SIG-M5 (cell line): ENCODE data around the gene KLHL3.
"Not testable (repeated sequence)": the region's sequence is repeated elsewhere in the genome, so short reads cannot be mapped to it uniquely, and the experiment has no call there.

Source experiments
- DNase-seq: peaks from one replicate; lab custom pipeline; 2025; lab: John Stamatoyannopoulos, UW

The KLHL3 gene, protein sequence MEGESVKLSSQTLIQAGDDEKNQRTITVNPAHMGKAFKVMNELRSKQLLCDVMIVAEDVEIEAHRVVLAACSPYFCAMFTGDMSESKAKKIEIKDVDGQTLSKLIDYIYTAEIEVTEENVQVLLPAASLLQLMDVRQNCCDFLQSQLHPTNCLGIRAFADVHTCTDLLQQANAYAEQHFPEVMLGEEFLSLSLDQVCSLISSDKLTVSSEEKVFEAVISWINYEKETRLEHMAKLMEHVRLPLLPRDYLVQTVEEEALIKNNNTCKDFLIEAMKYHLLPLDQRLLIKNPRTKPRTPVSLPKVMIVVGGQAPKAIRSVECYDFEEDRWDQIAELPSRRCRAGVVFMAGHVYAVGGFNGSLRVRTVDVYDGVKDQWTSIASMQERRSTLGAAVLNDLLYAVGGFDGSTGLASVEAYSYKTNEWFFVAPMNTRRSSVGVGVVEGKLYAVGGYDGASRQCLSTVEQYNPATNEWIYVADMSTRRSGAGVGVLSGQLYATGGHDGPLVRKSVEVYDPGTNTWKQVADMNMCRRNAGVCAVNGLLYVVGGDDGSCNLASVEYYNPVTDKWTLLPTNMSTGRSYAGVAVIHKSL

DNA sequence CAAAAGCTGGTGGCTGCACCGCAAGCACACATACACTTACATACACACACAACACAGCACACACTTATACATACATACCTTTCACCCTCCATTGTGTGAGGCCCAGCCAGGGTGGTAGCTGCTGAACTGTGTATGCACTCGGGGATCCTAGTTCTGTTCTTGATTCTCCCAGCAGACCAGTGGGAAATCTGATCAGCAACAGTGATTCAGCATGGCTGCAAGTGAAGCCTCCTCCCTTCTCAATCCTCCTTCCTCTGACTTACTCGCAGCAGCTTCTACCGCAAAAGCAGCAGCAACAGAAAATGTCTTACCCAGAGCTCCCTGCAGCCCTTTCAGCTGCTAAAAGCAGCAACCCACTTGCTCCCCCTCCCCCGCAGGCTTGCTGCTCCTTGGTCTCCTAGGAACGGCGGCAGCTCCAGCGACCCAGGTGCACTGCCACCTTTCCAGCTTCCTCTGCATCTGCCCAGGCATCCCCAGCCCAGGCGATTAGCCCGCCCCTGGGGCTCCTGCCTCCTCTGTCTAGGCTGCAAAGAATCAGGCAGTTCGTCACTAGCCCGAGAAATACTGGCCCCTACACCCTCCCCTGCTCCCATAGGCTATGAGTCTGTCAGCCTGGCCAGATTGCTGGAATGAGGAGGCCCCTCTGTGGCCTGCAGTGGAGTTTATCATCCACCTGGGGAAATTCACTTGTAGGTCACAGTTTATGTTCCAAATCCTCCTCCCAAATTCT lies at the start of gene KLHL3:
TSS of gene KLHL3 (minus strand) at position 535 of the 730 bp plus-strand sequence. CDS start at position 92, 443 bp downstream.
- DNase-seq: no peak

DNA sequence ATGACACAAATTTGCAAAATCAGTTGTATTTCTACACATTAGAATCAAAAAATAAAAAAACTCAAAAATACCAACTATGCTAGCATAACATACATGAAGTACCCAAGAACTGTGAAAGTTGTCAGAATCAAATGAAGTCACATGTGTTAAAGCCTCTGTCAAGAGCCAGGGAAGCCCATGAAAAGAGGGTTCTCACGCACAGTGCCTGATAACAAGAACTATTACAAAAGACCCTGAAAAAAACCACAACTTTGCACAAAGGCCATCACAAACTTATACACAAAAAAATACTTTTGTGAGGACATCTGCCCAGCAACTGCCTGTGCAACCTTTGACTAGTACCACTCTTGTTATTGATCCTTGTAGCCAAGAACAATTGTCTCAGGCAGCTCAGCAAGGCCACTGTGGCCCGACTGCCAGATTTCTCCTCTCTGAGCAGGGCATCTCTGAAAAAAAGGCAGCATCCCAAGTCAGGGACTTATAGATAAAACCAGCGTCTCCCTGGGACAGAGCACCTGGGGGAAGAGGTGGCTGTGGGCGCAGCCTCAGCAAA lies 47.2 kb upstream of the KLHL3 start:
- no peak for DNase-seq

DNA sequence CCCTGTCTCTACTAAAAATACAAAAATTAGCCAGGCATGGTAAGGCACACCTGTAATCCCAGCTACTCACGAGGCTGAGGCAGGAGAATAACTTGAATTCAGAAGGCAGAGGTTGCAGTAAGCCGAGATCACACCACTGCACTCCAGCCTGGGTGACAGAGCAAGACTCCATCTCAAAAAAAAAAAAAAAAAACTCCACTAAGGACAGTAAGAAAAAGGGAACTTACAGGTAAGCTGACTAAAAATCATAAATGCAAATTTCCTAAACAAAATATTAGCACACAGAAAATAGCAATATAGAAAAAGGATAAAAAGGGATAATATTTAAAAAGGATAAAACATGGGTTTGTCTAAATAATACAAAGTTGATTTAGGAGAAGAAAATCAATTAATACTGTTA lies 46.2 kb upstream of the KLHL3 start:
- DNase-seq: no peak

DNA sequence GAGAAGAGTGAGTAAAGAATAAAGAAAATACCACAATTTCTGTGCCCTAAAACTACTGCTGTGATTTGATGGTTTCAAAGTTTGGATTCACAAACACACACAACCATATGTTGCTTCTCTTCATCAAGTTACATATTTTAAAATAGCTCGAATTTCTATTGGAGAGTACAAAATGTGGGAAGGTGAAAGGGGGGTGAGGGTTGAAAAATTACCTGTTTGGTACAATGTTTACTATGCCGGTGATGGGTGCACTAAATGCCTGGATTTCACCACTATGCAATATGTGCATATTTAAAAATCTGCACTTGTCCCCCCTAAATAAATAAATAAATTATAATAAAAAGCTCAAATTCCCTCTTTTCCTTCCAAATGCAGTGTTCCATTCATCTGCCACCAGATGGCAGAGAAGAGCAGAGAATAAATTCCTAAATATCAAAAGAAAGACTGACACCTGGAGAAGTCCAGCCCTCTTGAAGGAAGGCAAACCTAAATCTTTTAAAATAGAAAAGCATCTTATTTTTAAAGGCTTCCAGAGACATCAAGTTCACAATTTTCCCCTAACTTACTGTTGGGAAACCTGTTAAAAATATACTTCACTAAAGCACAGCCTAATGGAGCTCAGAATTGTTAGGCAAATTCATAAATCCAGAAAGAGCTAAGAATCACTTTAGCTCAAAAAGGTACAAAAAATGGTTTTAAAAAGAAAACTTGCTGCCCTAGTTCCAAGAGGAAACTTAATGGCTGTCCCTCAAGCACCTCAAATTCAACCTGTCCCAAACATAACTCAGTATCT lies 43.1 kb upstream of the KLHL3 start:
- DNase-seq: no peak

DNA sequence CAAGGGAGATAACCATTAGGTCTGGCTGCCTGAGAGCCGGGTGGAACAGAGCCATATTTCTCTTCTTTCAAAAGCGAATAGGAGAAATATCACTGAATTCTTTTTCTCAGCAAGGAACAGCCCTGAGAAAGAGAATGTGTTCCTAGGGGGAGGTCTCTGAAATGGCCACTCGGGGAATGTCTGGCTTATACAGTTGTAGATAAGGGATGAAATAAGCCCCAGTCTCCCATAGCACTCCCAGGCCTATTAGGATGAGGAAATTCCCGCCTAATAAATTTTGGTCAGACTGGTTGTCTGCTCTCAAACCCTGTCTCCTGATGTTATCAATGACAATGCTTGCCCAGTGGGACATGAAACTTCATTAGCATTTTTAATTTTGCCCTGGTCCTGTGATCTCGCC lies 32.0 kb upstream of the KLHL3 start:
- not testable (repeated sequence) for DNase-seq

DNA sequence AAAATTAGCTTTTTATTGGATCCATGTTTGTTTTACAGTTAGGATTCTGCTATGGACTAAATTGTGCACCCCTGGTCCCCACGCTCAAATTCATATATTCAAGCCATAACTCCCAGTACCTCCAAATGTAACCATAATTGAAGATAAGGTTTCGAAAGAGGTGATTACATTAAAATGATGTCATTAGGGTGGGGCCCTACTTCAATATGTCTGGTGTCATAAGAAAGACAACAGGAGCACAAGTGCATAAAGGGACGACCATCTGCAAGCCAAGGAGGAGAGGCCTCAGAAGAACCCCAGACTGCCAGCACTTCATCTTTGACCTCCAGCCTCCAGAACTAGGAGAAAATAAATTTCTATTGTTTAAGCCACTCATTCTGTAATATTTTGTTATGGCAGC lies 25.7 kb upstream of the KLHL3 start:
- DNase-seq: no peak

DNA sequence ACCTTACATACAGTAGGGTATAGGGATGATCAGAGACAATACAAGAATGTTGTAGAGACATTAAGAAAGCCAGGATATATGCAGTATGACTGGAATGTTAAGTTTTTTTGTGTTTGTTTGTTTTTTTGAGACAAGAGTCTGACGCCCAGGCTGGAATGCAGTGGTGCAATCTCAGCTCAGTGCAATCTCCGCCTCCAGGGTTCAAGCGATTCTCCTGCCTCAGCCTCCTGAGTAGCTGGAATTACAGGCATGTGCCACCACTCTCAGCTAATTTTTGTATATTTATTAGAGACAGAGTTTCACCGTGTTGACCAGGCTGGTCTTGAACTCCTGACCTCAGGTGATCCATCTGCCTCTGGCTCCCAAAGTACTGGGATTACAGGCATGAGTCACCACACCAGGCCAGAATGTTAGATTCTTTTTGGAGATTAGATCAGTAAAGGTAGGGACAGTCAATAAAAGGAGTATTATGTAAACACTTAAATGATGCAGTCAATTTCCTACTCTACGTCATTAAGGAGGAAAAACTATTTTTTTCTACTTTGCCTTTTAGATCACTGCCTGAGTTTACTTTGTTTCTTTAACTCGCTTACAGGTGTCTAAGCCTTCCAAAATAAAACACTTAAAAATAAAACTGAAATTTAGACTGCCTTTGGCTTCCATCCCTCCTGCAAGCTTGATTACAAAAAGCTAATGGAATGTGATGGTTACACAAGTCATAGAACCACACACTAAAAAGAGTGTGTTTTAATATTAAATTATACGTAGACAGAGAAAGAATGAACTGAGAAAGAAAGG lies 25.0 kb upstream of the KLHL3 start:
- DNase-seq: no peak

DNA sequence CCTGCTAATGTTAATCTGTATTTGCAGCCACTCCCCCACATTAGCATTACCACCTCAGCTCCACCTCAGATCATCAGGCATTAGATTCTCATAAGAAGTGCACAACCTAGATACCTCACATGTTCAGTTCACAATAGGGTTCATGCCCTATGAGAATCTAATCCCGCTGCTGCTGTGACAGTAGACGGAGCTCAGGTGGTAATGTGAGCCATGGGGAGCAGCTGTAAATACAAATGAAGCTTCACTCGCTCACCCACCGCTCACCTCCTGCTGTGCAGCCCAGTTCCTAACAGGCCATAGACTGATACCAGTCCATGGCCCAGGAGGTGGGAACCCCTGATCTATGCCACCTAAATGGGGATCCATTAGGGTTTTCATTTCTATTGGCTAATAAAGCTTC lies 24.4 kb upstream of the KLHL3 start:
- DNase-seq: no peak

DNA sequence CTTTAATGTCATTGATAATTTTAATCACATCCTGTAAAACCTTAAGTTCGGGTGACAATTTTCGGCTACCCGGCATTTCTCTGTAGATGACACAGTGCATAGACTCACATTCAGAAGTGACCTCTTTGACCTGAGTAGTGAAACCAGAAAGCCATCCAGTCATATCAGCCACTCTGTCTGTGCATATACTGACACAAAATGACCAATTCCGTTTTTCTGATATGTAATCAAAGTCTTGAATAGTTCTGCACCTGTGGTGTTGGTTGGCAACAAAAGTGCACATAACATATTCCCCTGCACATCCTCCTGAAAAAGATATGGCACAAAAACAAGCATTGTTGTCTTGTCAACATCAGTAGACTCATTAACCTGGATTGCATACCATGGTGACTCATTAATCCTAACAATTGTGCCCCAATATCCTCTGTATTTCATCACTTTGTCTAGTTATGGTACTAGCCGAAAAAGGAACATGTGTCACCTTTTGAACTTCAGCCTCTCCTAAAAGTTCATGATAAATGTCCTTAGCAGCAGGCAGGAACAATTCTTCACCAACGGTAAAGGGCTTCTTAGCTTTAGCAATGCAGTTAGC lies 22.9 kb upstream of the KLHL3 start:
- no peak for DNase-seq

DNA sequence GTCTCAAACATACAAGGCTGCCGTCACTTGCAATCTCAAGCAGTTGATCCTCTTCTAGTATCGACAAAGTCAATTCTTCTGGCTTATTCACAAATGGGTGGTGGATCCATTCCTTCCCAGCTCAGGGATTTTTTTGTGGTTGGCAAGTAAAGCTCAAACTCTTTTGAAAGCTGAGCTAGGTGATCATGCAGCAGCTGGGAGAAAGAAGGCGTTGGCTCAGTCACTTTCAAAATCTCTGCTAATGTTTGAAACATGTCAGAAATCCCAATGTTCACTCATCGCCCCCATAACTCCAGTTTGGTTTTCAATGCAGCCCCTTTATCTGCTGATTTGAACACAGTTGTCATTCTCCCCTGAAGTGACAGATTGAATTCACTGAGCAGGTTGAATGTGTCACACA lies 22.2 kb upstream of the KLHL3 start:
- DNase-seq: no peak

DNA sequence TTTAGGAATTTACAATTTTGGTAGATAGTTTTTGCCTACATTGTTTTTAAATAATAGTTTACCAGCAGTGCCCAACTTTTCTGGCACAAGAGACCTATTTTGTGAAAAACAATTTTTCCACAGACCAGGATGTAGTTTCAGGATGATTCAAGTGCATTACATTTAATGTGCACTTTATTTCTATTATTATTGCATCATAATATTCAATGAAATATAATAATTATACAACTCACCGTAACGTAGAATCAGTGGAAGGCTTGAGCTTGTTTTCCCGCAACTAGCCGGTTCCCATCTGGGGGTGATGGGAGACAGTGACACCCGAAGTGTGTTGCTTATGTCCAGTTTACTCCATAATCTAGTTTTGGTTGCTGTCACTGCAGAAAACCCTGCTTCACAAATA lies 21.7 kb upstream of the KLHL3 start:
- DNase-seq: no peak

DNA sequence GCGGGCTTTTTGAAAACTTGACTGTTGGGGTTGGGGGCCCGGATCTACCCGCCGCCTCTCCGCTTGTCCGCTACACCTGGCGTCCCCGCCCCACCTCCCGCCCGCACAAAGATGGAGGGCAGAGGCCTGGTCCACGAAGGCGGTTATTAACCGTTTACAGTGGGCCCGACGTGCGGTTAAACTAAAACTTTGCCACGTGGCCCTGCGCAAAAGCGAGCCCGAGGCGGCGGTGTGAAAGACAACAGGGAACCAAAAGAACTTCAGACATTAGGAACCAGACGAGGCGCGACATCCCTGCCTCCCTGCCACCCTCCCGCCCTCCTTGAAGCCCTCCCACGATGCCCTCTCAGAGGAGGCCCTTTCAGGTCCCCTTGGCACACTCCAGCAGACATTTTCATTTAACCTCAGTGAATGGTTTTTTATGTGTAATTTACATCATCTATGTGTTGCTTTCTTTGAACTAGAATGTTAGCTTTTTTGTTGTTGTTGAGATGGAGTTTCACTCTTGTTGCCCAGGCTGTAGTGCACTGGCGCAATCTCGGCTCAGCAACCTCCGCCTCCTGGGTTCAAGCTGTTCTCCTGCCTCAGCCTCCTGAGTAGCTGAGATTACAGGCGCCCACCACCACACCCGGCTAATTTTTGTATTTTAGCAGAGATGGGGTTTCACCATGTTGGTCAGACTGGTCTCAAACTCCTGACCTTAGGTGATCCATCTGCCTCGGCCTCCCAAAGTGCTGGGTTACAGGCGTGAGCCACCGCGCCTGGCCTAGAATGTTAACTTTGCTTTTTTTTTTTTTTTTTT lies 19.3 kb upstream of the KLHL3 start:
- DNase-seq: no peak

DNA sequence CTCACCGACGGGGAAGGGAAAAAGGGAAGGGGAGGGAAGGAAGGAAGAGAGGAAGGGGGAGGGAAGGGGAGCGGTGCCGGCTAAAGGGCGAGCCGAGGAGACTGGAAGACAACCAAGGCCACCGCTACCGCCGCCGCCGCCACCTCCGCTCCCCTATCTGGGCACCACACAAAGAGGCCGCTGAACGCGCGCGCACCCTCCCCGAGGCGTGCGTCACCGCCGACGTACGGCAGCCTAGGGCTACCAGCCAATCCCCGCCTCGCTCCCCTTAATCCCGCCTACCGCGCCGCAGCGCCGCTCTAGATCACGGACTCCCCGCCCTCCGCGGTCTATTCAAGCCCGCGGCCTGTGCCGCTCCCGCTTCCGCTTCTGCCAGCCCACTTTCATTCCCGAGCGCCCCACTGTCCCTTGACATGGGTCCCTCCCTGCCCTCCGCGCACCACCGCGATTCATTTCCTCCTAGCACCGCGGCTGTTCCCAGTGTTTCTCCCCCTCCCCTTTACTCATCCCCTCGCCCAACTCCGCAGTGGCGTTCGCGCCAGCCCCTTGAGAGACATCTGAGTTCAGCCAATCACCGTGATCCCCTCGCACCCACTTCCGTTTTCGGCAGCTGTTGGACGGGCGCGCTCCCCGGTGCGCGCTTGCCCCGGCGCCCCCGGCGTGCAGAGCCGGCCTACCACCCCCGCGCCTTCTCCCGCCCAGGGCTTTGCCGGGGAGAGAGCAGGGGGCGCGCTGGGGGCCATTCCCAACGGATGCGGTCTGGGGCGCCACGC lies 18.5 kb upstream of the KLHL3 start, which contains the start of gene HNRNPA0:
TSS of gene HNRNPA0 (minus strand) at position 176 of the 773 bp plus-strand sequence. CDS start 297 bp downstream, outside the sequence.
- peak; percentile 92 for DNase-seq

DNA sequence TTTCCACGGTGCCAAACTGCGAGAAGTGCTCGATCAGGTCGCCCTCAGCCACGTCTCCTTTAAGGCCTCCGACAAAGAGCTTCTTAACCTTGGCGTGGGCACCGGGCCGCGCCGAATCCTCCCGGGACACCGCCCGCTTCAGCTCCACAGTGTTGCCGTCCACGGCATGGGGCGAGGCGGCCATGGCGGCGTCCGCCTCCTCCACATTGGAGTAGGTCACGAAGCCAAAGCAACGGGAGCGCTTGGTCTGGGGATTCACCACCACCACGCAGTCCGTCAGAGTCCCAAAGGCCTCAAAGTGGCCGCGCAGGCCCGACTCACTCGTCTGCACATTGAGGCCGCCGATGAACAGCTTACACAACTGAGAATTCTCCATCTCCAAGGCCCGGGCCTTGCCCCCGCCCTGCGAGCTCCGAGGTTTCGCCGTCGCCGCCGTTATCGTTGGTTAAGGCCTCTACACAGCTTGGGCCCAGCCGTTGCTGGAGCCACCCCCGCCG lies 17.9 kb upstream of the KLHL3 start:
- no peak for DNase-seq

DNA sequence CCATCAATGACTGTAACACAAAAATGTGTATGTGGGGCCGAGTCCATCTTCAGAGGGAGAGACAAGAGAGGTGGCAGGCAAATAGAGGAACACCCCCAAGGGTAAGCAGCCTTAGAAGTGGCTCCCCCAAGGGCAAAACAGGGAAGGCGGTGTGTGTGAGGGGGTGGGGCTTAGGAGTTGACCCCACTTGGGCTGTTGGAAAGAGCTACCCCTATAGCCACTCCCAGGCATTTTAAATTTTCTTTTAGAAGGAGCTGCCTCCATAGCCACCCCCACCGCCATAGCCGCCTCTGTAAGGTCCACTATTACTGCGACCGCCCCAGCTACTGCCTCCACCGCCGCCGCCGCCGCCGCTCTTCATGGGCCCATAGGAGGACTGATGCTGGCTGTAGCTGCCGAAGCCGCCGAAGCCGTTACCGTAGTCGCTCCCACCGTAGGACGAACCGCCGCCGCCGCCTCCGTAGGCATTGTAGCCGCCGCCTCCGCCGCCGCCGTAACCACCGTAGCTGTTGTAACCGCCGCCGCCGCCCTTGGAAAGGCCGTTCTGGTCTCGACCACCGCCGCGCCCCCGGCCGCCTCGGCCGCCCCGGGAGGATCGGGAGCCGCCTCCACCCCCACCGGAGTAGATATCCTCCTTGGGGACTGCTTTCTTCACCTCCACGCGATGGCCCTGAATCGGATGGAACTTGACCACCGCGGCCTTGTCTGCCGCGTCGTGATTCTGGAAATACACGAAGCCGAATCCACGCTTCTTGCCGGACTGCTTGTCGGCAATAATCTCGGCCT lies 17.2 kb upstream of the KLHL3 start:
- DNase-seq: no peak

DNA sequence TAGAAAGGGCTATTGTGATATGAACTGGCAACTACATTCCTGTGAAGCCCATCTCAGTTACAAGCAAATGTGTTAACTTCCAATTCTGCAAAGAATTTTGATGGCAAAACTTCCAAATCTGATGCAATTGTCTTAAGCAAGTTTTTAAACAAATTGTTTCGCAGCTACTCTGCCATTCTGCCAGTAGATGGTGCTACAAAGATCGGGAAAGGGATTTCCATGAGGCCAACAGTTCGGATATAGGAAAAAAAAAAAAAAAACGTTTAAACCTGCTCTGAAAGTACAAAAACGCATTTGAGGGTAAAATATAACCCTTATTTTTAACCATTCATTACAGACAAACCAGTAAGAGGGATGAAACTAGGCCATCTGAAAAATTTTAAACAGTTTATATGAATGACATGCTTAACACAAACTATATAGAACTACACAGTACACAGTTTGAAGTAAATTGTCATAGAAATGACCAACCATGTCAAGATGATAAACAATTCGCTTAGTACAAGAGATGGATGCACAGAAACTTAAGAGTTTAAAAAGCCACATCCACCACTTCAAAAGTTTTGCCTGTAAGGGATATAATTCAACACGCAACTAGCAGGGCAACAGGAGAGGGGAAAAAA lies 16.1 kb upstream of the KLHL3 start:
- DNase-seq: no peak

DNA sequence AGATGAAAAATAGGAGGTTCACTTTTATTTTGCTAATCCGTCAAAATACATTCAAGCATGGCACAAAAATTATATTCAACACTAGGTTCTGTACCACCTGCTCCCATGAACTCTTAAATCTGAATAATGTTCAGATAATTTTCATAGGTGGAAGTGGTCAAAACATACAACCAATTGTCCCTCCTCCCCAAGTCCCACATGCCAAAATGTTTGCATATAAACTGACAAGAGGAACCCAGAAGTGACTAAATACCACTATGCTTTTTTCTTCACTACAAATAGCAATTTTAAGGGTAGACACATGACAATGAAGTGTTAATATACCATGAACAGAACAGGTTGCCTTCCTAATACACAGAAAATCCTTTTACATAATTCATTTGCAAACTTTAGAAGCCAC lies 14.5 kb upstream of the KLHL3 start:
- DNase-seq: no peak
